ENCODE data around the gene PHRF1. TPM values are rescaled to one million over a fixed set of nuclear protein-coding genes. Genes with fewer than 3 reads are reported as not detected.

Gene PHRF1
- total RNA-seq, 1 experiment from 2014 or later = 31.8 TPM

GRCh38 chr11:534396-535209 is 41.7 kb upstream of the PHRF1 start:
- no peak for TF ChIP-seq CTCF (IDR thresholded peaks at IDR 0.05; ENCODE audit: unreplicated experiment)
- H3K9me3 Mint-ChIP-seq (ENCODE audit: unreplicated experiment) = no peaks in the 10 kb centered on the region
- peak; percentile 85 for DNase-seq (ENCODE audit: unreplicated experiment)
- H3K27ac Mint-ChIP-seq (ENCODE audit: low read depth, unreplicated experiment) = peak overlapping the region; percentile 61
- ChIA-PET POLR2A (interaction anchor here (0.8 to 2.9 kb wide), 15 partner anchors 9 to 299 kb away, joined by 3 to 35 read pairs (median 5); partner anchors contain the start of genes PHRF1, PKP3 and RNH1), CTCF (interaction anchor here (0.7 to 3.6 kb wide), 4 partner anchors 11 to 1265 kb away, joined by 3 to 23 read pairs (median 5); no protein-coding TSS in a partner anchor)
- H3K27me3 Mint-ChIP-seq (ENCODE audit: insufficient read depth, unreplicated experiment) = no peaks in the 10 kb centered on the region
- H3K4me3 Mint-ChIP-seq (ENCODE audit: unreplicated experiment) = peak overlapping the region; percentile 76
- H3K4me1 Mint-ChIP-seq (ENCODE audit: insufficient read depth, unreplicated experiment) = no peaks in the 10 kb centered on the region
- intact Hi-C loops (cut with micrococcal nuclease) = no loop called here
- BruUV-seq (replicated peaks) = no TSS peak
- H3K36me3 Mint-ChIP-seq (ENCODE audit: insufficient read depth, unreplicated experiment) = peaks cover 33% of the 10 kb centered on the region

GRCh38 chr11:535210-535518 is 41.1 kb upstream of the PHRF1 start:
- ChIA-PET CTCF (interaction anchor here (1.2 to 1.6 kb wide), 2 partner anchors 10 to 12 kb away, joined by 4 to 6 read pairs; no protein-coding TSS in a partner anchor), POLR2A (interaction anchor here (0.9 to 2.9 kb wide), 19 partner anchors 9 to 271 kb away, joined by 3 to 35 read pairs (median 7); partner anchors contain the start of genes LMNTD2, PHRF1, PTDSS2 and RNH1)
- BruUV-seq (replicated peaks) = no TSS peak
- Mint-ChIP-seq H3K27me3 (ENCODE audit: insufficient read depth, unreplicated experiment) (no peaks in the 10 kb centered on the region), H3K4me3 (ENCODE audit: unreplicated experiment) (peak overlapping the region; percentile 76), H3K27ac (ENCODE audit: low read depth, unreplicated experiment) (peak overlapping the region; percentile 61), H3K4me1 (ENCODE audit: insufficient read depth, unreplicated experiment) (no peaks in the 10 kb centered on the region), H3K36me3 (ENCODE audit: insufficient read depth, unreplicated experiment) (peaks cover 33% of the 10 kb centered on the region), H3K9me3 (ENCODE audit: unreplicated experiment) (no peaks in the 10 kb centered on the region)
- no peak for DNase-seq (ENCODE audit: unreplicated experiment)
- intact Hi-C loops (cut with micrococcal nuclease) = no loop called here
- no peak for TF ChIP-seq CTCF (IDR thresholded peaks at IDR 0.05; ENCODE audit: unreplicated experiment)

GRCh38 chr11:535519-536454 is 40.5 kb upstream of the PHRF1 start, which contains the start of gene HRAS:
TSS of gene HRAS (minus strand) at chr11:535576.
- intact Hi-C loops (cut with micrococcal nuclease) = no loop called here
- Mint-ChIP-seq H3K9me3 (ENCODE audit: unreplicated experiment) (no peaks in the 10 kb centered on the region), H3K36me3 (ENCODE audit: insufficient read depth, unreplicated experiment) (peaks cover 33% of the 10 kb centered on the region), H3K4me1 (ENCODE audit: insufficient read depth, unreplicated experiment) (no peaks in the 10 kb centered on the region), H3K27me3 (ENCODE audit: insufficient read depth, unreplicated experiment) (no peaks in the 10 kb centered on the region), H3K27ac (ENCODE audit: low read depth, unreplicated experiment) (peak within 1 kb of the TSS; percentile 61), H3K4me3 (ENCODE audit: unreplicated experiment) (peak within 1 kb of the TSS; percentile 76)
- no peak for TF ChIP-seq CTCF (IDR thresholded peaks at IDR 0.05; ENCODE audit: unreplicated experiment)
- CTCF ChIA-PET = interaction anchor here (1.2 to 1.6 kb wide), 2 partner anchors 9 to 12 kb away, joined by 3 to 6 read pairs; no protein-coding TSS in a partner anchor
- BruUV-seq (replicated peaks) = no TSS peak
- peak; percentile 92 for DNase-seq (ENCODE audit: unreplicated experiment)
- POLR2A ChIA-PET = interaction anchor here (0.6 to 2.9 kb wide), 25 partner anchors 13 to 308 kb away, joined by 3 to 35 read pairs (median 5); partner anchors contain the start of genes LMNTD2, PHRF1, PTDSS2 and RNH1
